NT2/D1 (cell line): Measurements from ENCODE around the gene EIF1AY.
A peak's percentile ranks its signal among the peaks of the same experiment; 100 is the strongest.
"Not testable (repeated sequence)": the region's sequence is repeated elsewhere in the genome, so short reads cannot be mapped to it uniquely, and the experiment has no call there.

ENCODE experiments used
- DNase-seq: peaks from one replicate; pipeline ENCODE4 v3.0.0-alpha.2; 2011; ENCODE audit warnings: low read depth, low spot score
- H3K27me3 ChIP-seq: 2 replicates; pipeline ENCODE4 v1.6.0; 2011; ENCODE audit warnings: mild to moderate bottlenecking; ENCODE audit not compliant: insufficient read length, insufficient read depth
- H3K36me3 ChIP-seq: 2 replicates; pipeline ENCODE4 v1.6.1; 2011; ENCODE audit warnings: mild to moderate bottlenecking, low read length, mixed read lengths; ENCODE audit not compliant: insufficient read depth, insufficient read length
- H3K4me1 ChIP-seq: 2 replicates; pipeline ENCODE4 v1.5.1; 2011; ENCODE audit not compliant: insufficient read depth, insufficient read length
- H3K4me3 ChIP-seq: 2 replicates; pipeline ENCODE4 v1.5.1; 2011; ENCODE audit warnings: low read depth; ENCODE audit not compliant: insufficient read length
- H3K9ac ChIP-seq: 2 replicates; pipeline ENCODE4 v1.6.0; 2011; ENCODE audit warnings: low read depth; ENCODE audit not compliant: insufficient read length
- H3K9me3 ChIP-seq: 2 replicates; pipeline ENCODE4 v1.5.1; 2011; ENCODE audit warnings: mild to moderate bottlenecking, low read length; ENCODE audit not compliant: insufficient read depth
- SUZ12 ChIP-seq: IDR thresholded peaks from 2 replicates; pipeline ENCODE4 v1.6.1; 2011; ENCODE audit not compliant: insufficient read length, insufficient read depth; ENCODE audit errors: extremely low read depth
- YY1 ChIP-seq: IDR thresholded peaks from 2 replicates; pipeline ENCODE4 v1.6.1; 2011; ENCODE audit not compliant: insufficient read length, insufficient read depth
- ZNF274 ChIP-seq: IDR thresholded peaks from 2 replicates; pipeline ENCODE4 v1.6.1; 2011; ENCODE audit warnings: mild to moderate bottlenecking, low read depth, low read length

The EIF1AY gene

DNA sequence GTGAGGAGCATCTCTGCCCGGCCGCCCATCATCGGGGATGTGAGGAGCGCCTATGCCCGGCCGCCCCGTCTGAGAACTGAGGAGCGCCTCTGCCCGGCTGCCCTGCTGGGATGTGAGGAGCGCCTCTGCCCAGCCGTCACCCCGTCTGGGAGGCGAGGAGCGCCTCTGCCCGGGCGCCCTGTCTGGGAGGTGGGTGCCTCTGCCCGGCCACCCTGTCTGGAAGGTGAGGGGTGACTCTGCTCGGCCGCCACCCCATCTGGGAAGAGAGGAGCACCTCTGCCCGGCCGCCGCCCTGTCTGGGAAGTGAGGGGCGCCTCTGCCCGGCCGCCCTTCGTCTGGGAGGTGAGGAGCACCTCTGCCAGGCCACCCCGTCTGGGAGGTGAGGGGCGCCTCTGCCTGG, 23.7 kb upstream of the EIF1AY start:
- Histone ChIP-seq H3K9me3 (no peaks in the 10 kb centered on the region; the same call in 1 of the 2 replicates), H3K27me3 (no peaks in the 10 kb centered on the region), H3K4me1 (no peaks in the 10 kb centered on the region), H3K36me3 (no peaks in the 10 kb centered on the region), H3K4me3 (no peak overlapping the region), H3K9ac (no peak overlapping the region)
- no peak for DNase-seq
- TF ChIP-seq SUZ12, result no peak
- TF ChIP-seq YY1, result no peak
- no peak for TF ChIP-seq ZNF274

DNA sequence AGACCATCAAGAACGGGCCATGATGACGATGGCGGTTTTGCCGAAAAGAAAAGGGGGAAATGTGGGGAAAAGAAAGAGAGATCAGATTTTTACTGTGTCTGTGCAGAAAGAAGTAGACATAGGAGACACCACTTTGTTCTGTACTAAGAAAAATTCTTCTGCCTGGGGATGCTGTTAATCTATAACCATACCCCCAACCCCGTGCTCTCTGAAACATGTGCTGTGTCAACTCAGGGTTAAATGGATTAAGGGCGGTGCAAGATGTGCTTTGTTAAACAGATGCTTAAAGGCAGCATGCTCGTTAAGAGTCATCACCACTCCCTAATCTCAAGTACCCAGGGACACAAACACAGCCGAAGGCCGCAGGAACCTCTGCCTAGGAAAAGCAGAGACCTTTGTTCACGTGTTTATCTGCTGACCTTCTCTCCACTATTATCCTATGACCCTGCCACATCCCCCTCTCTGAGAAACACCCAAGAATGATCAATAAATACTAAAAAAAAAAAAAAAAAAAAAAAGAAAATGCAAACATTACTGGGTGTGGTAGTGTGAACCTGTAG, 22.7 kb upstream of the EIF1AY start:
- not testable (repeated sequence) for H3K9me3 ChIP-seq, DNase-seq, H3K4me3 ChIP-seq

DNA sequence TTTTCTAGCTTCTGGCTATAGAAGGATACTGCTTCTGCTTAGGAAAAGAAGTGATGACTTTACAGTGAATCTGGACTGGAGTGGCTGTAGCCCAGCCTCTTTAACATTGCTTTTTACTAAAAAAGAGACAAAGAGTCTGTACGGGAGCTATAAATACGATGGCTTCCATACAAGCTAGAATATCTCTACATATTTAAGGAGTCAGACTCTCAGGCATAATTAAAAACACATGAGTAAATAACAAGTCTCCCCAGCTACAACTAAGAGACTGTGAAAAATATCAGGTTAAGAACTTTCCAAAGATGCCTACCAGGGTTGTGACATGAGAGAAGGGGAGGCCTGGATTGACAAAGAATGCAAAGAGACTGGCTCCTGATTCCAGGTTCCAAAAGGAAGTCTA, 19.8 kb upstream of the EIF1AY start:
- H3K4me1 ChIP-seq, result no peaks in the 10 kb centered on the region
- H3K4me3 ChIP-seq, result no peak overlapping the region
- H3K9ac ChIP-seq, result no peak overlapping the region
- H3K9me3 ChIP-seq, result no peaks in the 10 kb centered on the region; the same call in 1 of the 2 replicates
- DNase-seq, result no peak
- TF ChIP-seq YY1 (no peak), ZNF274 (no peak), SUZ12 (no peak)
- no peaks in the 10 kb centered on the region for H3K36me3 ChIP-seq
- H3K27me3 ChIP-seq, result no peaks in the 10 kb centered on the region

More for the DNA sequence above, 22.7 kb upstream of the EIF1AY start:
- not testable (repeated sequence) for H3K9ac ChIP-seq, H3K27me3 ChIP-seq, H3K4me1 ChIP-seq, H3K36me3 ChIP-seq

DNA sequence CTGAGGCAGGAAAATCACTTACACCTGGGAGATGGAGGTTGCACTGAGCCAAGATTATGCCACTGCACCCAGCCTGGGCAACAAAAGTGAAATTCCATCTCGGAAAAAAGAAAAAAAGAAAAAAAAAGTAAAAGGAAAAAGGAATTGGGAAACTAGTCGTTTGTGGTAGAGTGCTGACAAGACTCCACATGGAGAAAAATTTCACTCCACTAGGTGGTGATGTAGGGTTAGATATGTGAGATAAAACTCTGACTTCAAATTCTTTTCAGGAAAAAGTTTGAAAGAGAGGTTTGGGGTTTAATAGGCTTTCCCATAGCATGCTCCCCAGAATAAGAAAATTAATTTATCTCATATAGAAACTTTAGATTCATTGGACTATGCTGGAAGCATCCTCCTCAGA, 16.9 kb upstream of the EIF1AY start:
- Histone ChIP-seq H3K27me3 (no peaks in the 10 kb centered on the region), H3K9ac (no peak overlapping the region), H3K9me3 (no peaks in the 10 kb centered on the region), H3K36me3 (no peaks in the 10 kb centered on the region), H3K4me1 (no peaks in the 10 kb centered on the region), H3K4me3 (no peak overlapping the region)
- TF ChIP-seq YY1, result no peak
- TF ChIP-seq SUZ12, result no peak
- no peak for TF ChIP-seq ZNF274
- DNase-seq, result no peak

DNA sequence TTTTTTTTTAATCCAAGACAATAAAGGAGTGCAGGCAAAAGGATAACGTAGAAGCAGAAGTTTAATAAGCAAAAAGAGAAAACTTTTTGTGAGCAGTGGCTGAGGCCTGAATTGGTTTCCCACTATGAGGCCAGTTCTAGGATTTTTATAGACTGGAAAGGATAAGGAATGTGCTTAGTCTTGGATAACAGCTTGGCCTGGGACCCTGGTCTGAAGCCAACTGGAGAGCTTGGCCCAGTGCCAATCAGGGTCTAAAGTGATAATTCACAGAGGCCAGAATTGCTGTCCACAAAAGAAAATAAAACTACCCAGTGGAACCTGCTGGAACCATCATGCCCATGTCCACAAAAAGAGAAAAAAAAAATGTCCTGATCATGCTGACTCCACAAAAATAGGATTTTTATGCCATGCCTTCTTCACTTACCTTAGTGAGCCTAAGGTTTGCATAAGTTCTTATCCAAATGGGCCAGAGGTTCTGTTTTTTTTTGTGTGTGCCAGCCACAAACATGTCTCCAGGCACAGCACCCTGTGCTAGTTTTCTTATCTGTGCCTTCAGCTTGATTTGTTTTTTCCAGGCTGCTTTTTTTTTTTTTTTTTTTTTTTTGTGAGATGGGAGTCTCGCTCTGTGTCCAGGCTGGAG, 15.6 kb upstream of the EIF1AY start:
- Histone ChIP-seq H3K9ac (no peak overlapping the region), H3K9me3 (no peaks in the 10 kb centered on the region), H3K4me3 (no peak overlapping the region), H3K4me1 (no peaks in the 10 kb centered on the region), H3K27me3 (no peaks in the 10 kb centered on the region), H3K36me3 (no peaks in the 10 kb centered on the region)
- no peak for TF ChIP-seq YY1
- no peak for TF ChIP-seq ZNF274
- TF ChIP-seq SUZ12, result no peak
- DNase-seq, result no peak

DNA sequence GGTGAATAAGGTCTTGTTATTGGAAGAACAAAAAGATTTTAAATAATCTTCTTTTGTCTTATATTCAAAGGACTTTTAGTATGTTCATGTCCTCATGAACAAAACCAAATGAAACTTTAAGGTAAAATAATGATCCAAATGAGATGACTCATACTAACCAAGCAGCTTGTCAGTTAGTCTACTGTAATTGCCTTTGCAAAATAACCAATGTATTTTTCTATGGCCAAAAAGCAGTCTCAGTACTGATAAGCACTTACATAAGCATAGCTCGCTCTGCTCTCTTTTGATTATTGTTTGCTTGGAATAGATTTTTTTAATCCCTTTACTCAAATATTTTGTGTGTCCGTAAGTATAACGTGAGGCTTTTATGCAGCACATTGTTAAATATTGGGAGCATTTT, 4.3 kb upstream of the EIF1AY start:
- H3K4me3 ChIP-seq, result no peak overlapping the region
- no peaks in the 10 kb centered on the region for H3K36me3 ChIP-seq
- H3K9ac ChIP-seq, result no peak overlapping the region
- no peaks in the 10 kb centered on the region for H3K27me3 ChIP-seq
- TF ChIP-seq YY1, result no peak
- no peaks in the 10 kb centered on the region for H3K4me1 ChIP-seq
- H3K9me3 ChIP-seq, result no peaks in the 10 kb centered on the region
- DNase-seq, result no peak

DNA sequence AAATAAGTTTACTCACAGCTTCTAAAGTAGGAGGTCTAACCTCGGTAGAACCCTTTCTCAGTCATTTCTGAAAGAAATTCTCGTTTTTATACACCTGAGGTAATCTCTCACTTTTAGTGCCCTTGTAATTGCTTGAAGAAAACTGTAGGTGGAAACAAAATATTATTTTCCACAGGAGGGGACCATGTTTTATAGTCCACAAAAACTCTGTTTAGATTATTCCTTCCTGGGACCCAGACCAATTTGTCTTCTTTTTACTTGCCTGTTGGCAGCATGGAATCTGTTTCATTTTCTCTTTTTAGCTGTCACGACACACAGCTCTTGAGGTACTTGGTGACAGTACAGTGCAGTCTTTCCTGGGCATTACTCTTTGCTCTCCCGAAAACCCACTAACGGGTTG, 930 bp downstream of the EIF1AY start:
- Histone ChIP-seq H3K9me3 (no peaks in the 10 kb centered on the region), H3K4me3 (peak overlapping the region; percentile 71), H3K4me1 (no peaks in the 10 kb centered on the region), H3K36me3 (peaks cover 4% of the 10 kb centered on the region), H3K9ac (peak overlapping the region; percentile 77), H3K27me3 (no peaks in the 10 kb centered on the region)
- TF ChIP-seq SUZ12 (no peak), ZNF274 (no peak), YY1 (no peak)
- DNase-seq, result no peak
